Progenitor cell of endocrine pancreas (in vitro differentiated cells): ENCODE results near the gene STX5. TPM values are rescaled to one million over a fixed set of nuclear protein-coding genes. Genes with fewer than 3 reads are reported as not detected.

Experiments
- DNase-seq: peaks from one replicate; pipeline ENCODE4 v3.0.0; 2021; ENCODE audit warnings: low spot score; ENCODE audit not compliant: unreplicated experiment
- H3K27ac Mint-ChIP-seq: 2 replicates; pipeline ENCODE4 v1.8.0; 2021; ENCODE audit warnings: mild to moderate bottlenecking, moderate library complexity, mixed read lengths
- H3K27me3 Mint-ChIP-seq: 2 replicates; pipeline ENCODE4 v1.8.0; 2021; ENCODE audit warnings: mixed read lengths
- H3K36me3 Mint-ChIP-seq: 2 replicates; pipeline ENCODE4 v1.8.0; 2022; ENCODE audit warnings: mixed read lengths; ENCODE audit not compliant: insufficient read depth
- H3K4me1 Mint-ChIP-seq: 2 replicates; pipeline ENCODE4 v1.8.0; 2021; ENCODE audit warnings: low read depth, mixed read lengths
- H3K4me3 Mint-ChIP-seq: 2 replicates; pipeline ENCODE4 v1.8.0; 2021; ENCODE audit warnings: low read depth, mild to moderate bottlenecking, moderate library complexity, mixed read lengths
- H3K9me3 Mint-ChIP-seq: 2 replicates; pipeline ENCODE4 v1.8.0; 2021; ENCODE audit warnings: low read depth, mixed read lengths
- total RNA-seq: library from RNA; stranded (reverse); gene quantifications from 2 replicates; pipeline ENCODE4 v1.2.1, GENCODE V29; 2021
- TF ChIP-seq, protein P1 (sequence below): fragments of 200-600 bp; sonication (generic); IDR thresholded peaks from one replicate; pipeline ENCODE4 v1.5.0; 2021; ENCODE audit warnings: antibody characterized with exemption, mild to moderate bottlenecking; ENCODE audit not compliant: unreplicated experiment

The STX5 gene
- total RNA-seq, 1 donor from 2014 or later = 45.3 TPM

- TF ChIP-seq, protein P1, sequence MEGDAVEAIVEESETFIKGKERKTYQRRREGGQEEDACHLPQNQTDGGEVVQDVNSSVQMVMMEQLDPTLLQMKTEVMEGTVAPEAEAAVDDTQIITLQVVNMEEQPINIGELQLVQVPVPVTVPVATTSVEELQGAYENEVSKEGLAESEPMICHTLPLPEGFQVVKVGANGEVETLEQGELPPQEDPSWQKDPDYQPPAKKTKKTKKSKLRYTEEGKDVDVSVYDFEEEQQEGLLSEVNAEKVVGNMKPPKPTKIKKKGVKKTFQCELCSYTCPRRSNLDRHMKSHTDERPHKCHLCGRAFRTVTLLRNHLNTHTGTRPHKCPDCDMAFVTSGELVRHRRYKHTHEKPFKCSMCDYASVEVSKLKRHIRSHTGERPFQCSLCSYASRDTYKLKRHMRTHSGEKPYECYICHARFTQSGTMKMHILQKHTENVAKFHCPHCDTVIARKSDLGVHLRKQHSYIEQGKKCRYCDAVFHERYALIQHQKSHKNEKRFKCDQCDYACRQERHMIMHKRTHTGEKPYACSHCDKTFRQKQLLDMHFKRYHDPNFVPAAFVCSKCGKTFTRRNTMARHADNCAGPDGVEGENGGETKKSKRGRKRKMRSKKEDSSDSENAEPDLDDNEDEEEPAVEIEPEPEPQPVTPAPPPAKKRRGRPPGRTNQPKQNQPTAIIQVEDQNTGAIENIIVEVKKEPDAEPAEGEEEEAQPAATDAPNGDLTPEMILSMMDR = peak; percentile 26
- H3K27ac Mint-ChIP-seq = peak within 1 kb of the TSS; percentile 91
- no peaks in the 10 kb centered on the region for H3K9me3 Mint-ChIP-seq
- H3K36me3 Mint-ChIP-seq = peaks cover 22% of the 10 kb centered on the region
- H3K27me3 Mint-ChIP-seq = no peaks in the 10 kb centered on the region
- H3K4me1 Mint-ChIP-seq = peaks cover 22% of the 10 kb centered on the region
- DNase-seq = peak; percentile 72
- peak within 1 kb of the TSS; percentile 86 for H3K4me3 Mint-ChIP-seq
These were observed 40.2 kb downstream of the STX5 start, which contains the start of gene TMEM223 for GRCh38 chr11:62791501-62792201. Gene TMEM223, minus strand, starts transcription at chr11:62792006. Its CDS starts 12 bp downstream, at chr11:62791994.

DNA sequence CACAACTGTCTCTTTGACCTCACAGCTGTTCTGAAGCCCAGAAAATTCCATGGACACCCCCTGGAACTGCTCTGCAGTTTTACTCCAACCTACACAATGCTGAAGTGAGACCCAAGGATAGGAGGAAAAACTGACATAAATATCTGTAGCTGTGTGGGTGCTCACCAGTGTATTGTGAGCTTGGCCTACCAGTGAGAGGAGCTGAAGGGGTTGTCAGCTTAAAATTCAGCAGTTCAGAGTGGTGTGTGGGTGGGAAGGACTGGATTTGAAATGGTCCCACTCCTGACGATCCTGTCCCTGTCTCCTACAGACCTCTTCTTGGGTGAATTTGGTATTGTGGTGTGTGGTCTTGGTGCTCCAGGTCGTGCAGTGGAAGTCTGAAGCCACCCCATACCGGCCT, 42.3 kb downstream of the STX5 start:
- no peak for DNase-seq
- H3K9me3 Mint-ChIP-seq = no peaks in the 10 kb centered on the region
- peaks cover 11% of the 10 kb centered on the region for H3K36me3 Mint-ChIP-seq
- TF ChIP-seq, protein P1 = no peak
- H3K27ac Mint-ChIP-seq = peak overlapping the region; percentile 98
- no peaks in the 10 kb centered on the region for H3K27me3 Mint-ChIP-seq
- peaks cover 24% of the 10 kb centered on the region for H3K4me1 Mint-ChIP-seq
- H3K4me3 Mint-ChIP-seq = peak overlapping the region; percentile 68

DNA sequence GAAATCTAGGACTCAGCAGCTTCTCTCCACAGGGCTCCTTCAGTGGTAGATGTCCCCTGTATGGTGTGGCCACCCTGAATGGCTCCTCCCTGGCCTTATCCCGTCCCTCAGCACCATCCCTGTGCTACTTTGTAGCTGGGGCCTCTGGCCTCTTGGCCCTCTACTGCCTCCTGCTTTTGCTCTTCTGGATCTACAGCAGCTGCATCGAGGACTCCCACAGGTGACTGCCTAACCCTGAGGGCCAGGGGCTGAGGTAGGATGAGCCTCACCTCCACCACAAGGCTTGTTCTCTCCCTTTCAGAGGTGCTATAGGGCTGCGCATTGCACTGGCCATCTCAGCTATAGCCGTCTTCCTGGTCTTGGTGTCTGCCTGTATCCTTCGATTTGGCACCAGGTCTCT, 42.9 kb downstream of the STX5 start:
- Mint-ChIP-seq H3K4me1 (peaks cover 23% of the 10 kb centered on the region), H3K4me3 (peak overlapping the region; percentile 68), H3K9me3 (no peaks in the 10 kb centered on the region), H3K27ac (peak overlapping the region; percentile 98), H3K36me3 (peaks cover 6% of the 10 kb centered on the region), H3K27me3 (no peaks in the 10 kb centered on the region)
- DNase-seq = no peak
- TF ChIP-seq, protein P1 = no peak

DNA sequence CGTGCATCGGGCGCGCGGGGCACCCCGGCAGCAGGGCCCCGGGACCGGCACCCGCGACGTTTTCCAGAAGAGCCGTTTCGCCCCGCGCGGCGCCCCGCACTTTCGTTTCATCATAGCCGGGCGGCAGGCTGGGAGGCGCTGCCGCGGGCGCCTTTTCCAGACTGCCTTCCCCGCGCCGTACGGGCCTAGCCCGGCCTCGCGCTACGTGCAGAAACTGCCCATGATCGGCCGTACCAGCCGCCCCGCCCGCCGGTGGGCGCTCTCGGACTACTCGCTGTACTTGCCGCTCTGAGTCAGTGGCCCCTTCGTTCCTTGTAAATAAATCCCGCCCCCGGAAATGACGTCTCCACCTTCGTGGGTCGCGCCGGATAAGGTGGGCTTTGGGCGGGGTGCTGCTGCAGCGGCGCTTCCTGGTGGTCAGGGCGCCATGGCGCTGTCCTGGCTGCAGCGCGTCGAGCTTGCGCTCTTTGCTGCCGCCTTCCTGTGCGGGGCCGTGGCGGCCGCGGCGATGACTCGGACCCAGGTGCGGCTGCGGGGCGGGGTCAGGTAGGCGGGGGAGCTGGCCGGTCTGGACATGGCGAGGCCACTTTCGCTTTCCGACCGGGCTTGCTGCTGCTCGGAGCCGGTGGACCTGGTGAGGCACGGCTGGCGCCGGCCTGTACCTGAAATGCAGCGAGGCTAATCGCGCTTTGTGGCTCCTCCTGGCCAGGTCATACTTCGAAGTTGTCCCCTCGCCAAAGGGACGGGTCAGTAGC, 44.7 kb downstream of the STX5 start, which contains the start of gene TMEM179B:
TMEM179B (plus strand) TSS at position 398 of the 755 bp plus-strand sequence; CDS start at position 428, 30 bp downstream.
- Mint-ChIP-seq H3K27ac (peak within 1 kb of the TSS; percentile 98), H3K4me1 (peaks cover 20% of the 10 kb centered on the region), H3K36me3 (peaks cover 6% of the 10 kb centered on the region), H3K4me3 (peak within 1 kb of the TSS; percentile 84), H3K27me3 (no peaks in the 10 kb centered on the region), H3K9me3 (no peaks in the 10 kb centered on the region)
- DNase-seq = peak; percentile 91
- TF ChIP-seq, protein P1 = peak; percentile 28

DNA sequence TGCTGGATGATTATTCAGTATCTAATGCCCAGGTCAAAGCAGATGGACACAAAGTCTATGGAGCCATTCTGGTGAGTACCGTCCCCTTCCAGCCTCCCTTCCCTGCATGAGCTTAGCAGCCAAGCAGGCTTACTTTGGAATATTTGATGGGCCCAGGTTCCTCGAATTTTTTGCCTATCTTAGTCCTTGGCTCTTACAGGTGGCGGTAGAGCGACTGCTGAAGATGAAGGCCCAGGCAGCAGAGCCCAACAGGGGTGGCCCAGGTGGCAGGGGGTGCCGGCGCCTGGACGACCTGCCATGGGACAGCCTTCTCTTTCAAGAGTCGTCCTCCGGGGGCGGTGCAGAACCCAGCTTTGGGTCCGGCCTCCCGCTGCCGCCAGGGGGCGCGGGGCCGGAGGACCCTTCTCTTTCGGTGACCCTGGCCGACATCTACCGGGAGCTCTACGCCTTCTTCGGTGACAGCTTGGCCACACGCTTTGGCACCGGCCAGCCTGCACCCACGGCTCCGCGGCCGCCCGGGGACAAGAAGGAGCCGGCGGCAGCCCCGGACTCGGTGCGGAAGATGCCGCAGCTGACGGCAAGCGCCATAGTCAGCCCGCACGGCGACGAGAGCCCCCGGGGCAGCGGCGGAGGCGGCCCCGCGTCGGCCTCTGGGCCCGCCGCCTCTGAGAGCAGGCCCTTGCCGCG, 45.4 kb downstream of the STX5 start:
- Mint-ChIP-seq H3K36me3 (peaks cover 8% of the 10 kb centered on the region), H3K4me3 (peak overlapping the region; percentile 69), H3K4me1 (peaks cover 17% of the 10 kb centered on the region), H3K9me3 (no peaks in the 10 kb centered on the region), H3K27me3 (no peaks in the 10 kb centered on the region), H3K27ac (peak overlapping the region; percentile 76)
- TF ChIP-seq, protein P1 = peak; percentile 93
- peak; percentile 85 for DNase-seq
